NT2/D1 (cell line): ENCODE results near the gene CPLX1.

Source experiments
- DNase-seq: peaks from one replicate; pipeline ENCODE4 v3.0.0-alpha.2; 2011; ENCODE audit warnings: low read depth, low spot score
- H3K27me3 ChIP-seq: 2 replicates; pipeline ENCODE4 v1.6.0; 2011; ENCODE audit warnings: mild to moderate bottlenecking; ENCODE audit not compliant: insufficient read length, insufficient read depth
- H3K36me3 ChIP-seq: 2 replicates; pipeline ENCODE4 v1.6.1; 2011; ENCODE audit warnings: mild to moderate bottlenecking, low read length, mixed read lengths; ENCODE audit not compliant: insufficient read depth, insufficient read length
- H3K4me1 ChIP-seq: 2 replicates; pipeline ENCODE4 v1.5.1; 2011; ENCODE audit not compliant: insufficient read depth, insufficient read length
- H3K4me3 ChIP-seq: 2 replicates; pipeline ENCODE4 v1.5.1; 2011; ENCODE audit warnings: low read depth; ENCODE audit not compliant: insufficient read length
- H3K9ac ChIP-seq: 2 replicates; pipeline ENCODE4 v1.6.0; 2011; ENCODE audit warnings: low read depth; ENCODE audit not compliant: insufficient read length
- H3K9me3 ChIP-seq: 2 replicates; pipeline ENCODE4 v1.5.1; 2011; ENCODE audit warnings: mild to moderate bottlenecking, low read length; ENCODE audit not compliant: insufficient read depth
- SUZ12 ChIP-seq: IDR thresholded peaks from 2 replicates; pipeline ENCODE4 v1.6.1; 2011; ENCODE audit not compliant: insufficient read length, insufficient read depth; ENCODE audit errors: extremely low read depth
- YY1 ChIP-seq: IDR thresholded peaks from 2 replicates; pipeline ENCODE4 v1.6.1; 2011; ENCODE audit not compliant: insufficient read length, insufficient read depth
- ZNF274 ChIP-seq: IDR thresholded peaks from 2 replicates; pipeline ENCODE4 v1.6.1; 2011; ENCODE audit warnings: mild to moderate bottlenecking, low read depth, low read length

The CPLX1 gene

GRCh38 chr4:820230-821172 lies 5.4 kb downstream of the CPLX1 start:
- peaks cover 63% of the 10 kb centered on the region for H3K27me3 ChIP-seq
- TF ChIP-seq SUZ12 (no peak), YY1 (no peak), ZNF274 (no peak)
- no peak for DNase-seq
- H3K4me3 ChIP-seq: no peak overlapping the region
- no peak overlapping the region for H3K9ac ChIP-seq
- no peaks in the 10 kb centered on the region for H3K9me3 ChIP-seq
- H3K4me1 ChIP-seq: peaks cover 11% of the 10 kb centered on the region
- no peaks in the 10 kb centered on the region for H3K36me3 ChIP-seq

- Histone ChIP-seq H3K9ac (no peak overlapping the region), H3K9me3 (no peaks in the 10 kb centered on the region), H3K36me3 (no peaks in the 10 kb centered on the region), H3K4me1 (peaks cover 8% of the 10 kb centered on the region), H3K4me3 (no peak overlapping the region), H3K27me3 (peaks cover 54% of the 10 kb centered on the region)
- TF ChIP-seq SUZ12 (no peak), ZNF274 (no peak), YY1 (no peak)
- no peak for DNase-seq
Observed at GRCh38 chr4:819401-820229, 6.3 kb downstream of the CPLX1 start.

GRCh38 chr4:818106-818921 lies 7.6 kb downstream of the CPLX1 start:
- DNase-seq: no peak
- H3K36me3 ChIP-seq: no peaks in the 10 kb centered on the region

GRCh38 chr4:815464-816146 lies 10.3 kb downstream of the CPLX1 start:
- no peak for TF ChIP-seq SUZ12
- TF ChIP-seq ZNF274: no peak
- no peak for TF ChIP-seq YY1
- Histone ChIP-seq H3K27me3 (peaks cover 33% of the 10 kb centered on the region), H3K9me3 (no peaks in the 10 kb centered on the region), H3K9ac (no peak overlapping the region), H3K36me3 (no peaks in the 10 kb centered on the region), H3K4me3 (no peak overlapping the region), H3K4me1 (no peaks in the 10 kb centered on the region)
- no peak for DNase-seq

More at GRCh38 chr4:818106-818921, 7.6 kb downstream of the CPLX1 start:
- Histone ChIP-seq H3K9me3 (no peaks in the 10 kb centered on the region), H3K4me1 (no peaks in the 10 kb centered on the region), H3K27me3 (peaks cover 43% of the 10 kb centered on the region), H3K4me3 (no peak overlapping the region), H3K9ac (no peak overlapping the region)
- TF ChIP-seq YY1 (no peak), SUZ12 (no peak), ZNF274 (no peak)

- H3K36me3 ChIP-seq: no peaks in the 10 kb centered on the region
- no peak overlapping the region for H3K9ac ChIP-seq
- TF ChIP-seq YY1: no peak
- TF ChIP-seq ZNF274: no peak
- no peak for TF ChIP-seq SUZ12
- no peak for DNase-seq
- H3K9me3 ChIP-seq: no peaks in the 10 kb centered on the region
- no peak overlapping the region for H3K4me3 ChIP-seq
- H3K27me3 ChIP-seq: peaks cover 26% of the 10 kb centered on the region
- no peaks in the 10 kb centered on the region for H3K4me1 ChIP-seq
Observed at GRCh38 chr4:814312-814850, 11.5 kb downstream of the CPLX1 start.

GRCh38 chr4:813900-814299 lies 12.0 kb downstream of the CPLX1 start:
- peaks cover 21% of the 10 kb centered on the region for H3K27me3 ChIP-seq
- H3K4me3 ChIP-seq: no peak overlapping the region
- H3K36me3 ChIP-seq: no peaks in the 10 kb centered on the region
- DNase-seq: no peak
- no peak overlapping the region for H3K9ac ChIP-seq
- no peaks in the 10 kb centered on the region for H3K9me3 ChIP-seq
- no peaks in the 10 kb centered on the region for H3K4me1 ChIP-seq
- TF ChIP-seq SUZ12 (no peak), ZNF274 (no peak), YY1 (no peak)
